ENCODE results near the gene KLRC4. TPM values are rescaled to one million over a fixed set of nuclear protein-coding genes. Genes with fewer than 3 reads are reported as not detected.

Gene KLRC4
- total RNA-seq, 4 donors from 2014 or later: not detected

DNA sequence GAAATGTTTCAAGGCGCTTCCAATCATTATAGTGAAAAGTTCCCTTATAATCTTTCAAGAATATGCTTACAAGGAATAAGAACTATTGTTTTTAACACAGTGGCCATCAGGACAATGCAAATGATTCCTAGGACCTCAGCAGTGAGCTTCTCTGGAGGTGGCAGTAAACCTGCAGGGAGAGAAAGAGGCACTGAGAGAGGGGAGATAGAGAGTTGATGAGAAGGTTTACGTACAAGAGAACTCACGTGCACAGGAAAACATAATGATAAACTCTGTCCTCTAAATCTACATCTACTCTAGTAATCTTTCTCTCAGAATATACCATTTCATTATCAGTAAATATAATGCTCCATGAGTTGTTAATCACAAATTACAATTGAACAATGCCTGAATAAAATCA, 715 bp downstream of the KLRC4 start:
- H3K27me3 ChIP-seq: no peaks in the 10 kb centered on the region
- H3K27ac ChIP-seq: no peak overlapping the region
- 67 to 74% methylated on average over 3 of the region's 3 CpGs for whole genome bisulfite sequencing, 2 donors
- peaks cover 0 to 5% (median 0%) of the 10 kb centered on the region in 4 donors for H3K9me3 ChIP-seq
- H3K36me3 ChIP-seq: no peaks in the 10 kb centered on the region
- H3K4me3 ChIP-seq: no peak overlapping the region
- DNase-seq (ENCODE audit: low spot score in 2 of 2): no peak
- TF ChIP-seq, protein P1, sequence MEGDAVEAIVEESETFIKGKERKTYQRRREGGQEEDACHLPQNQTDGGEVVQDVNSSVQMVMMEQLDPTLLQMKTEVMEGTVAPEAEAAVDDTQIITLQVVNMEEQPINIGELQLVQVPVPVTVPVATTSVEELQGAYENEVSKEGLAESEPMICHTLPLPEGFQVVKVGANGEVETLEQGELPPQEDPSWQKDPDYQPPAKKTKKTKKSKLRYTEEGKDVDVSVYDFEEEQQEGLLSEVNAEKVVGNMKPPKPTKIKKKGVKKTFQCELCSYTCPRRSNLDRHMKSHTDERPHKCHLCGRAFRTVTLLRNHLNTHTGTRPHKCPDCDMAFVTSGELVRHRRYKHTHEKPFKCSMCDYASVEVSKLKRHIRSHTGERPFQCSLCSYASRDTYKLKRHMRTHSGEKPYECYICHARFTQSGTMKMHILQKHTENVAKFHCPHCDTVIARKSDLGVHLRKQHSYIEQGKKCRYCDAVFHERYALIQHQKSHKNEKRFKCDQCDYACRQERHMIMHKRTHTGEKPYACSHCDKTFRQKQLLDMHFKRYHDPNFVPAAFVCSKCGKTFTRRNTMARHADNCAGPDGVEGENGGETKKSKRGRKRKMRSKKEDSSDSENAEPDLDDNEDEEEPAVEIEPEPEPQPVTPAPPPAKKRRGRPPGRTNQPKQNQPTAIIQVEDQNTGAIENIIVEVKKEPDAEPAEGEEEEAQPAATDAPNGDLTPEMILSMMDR (IDR thresholded peaks at IDR 0.05): no peak
- no peak for TF ChIP-seq EP300 (IDR thresholded peaks at IDR 0.05)
- TF ChIP-seq POLR2A (IDR thresholded peaks at IDR 0.05): no peak
- no peaks in the 10 kb centered on the region for H3K4me1 ChIP-seq

DNA sequence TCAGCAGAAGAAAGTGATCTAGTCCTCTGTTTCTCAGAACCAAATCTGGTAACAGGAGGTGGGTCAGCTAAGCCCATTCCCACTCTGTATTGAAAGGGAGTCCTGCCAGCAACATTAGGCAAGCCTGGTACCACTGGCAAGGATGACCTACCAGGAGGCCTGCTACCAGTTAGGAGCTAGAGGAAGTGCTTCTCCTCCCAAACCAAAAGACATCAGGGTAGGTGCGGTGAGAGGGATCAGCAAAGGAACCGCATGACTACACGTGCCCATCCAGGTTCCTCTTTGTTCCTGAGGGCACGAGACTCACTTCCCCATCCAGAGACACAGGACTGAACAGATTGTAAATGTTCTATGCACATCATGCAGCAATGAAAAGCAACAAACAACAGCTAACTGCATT, 2.8 kb downstream of the KLRC4 start:
- 76 to 84% methylated on average over 4 of the region's 4 CpGs for WGBS, 2 donors
- DNase-seq (ENCODE audit: low spot score in 2 of 2): peak in 1 of 2 donors; percentile 56
- no peaks in the 10 kb centered on the region for H3K36me3 ChIP-seq
- H3K4me3 ChIP-seq: no peak overlapping the region
- no peaks in the 10 kb centered on the region for H3K27me3 ChIP-seq
- H3K9me3 ChIP-seq: peaks cover 0 to 5% (median 0%) of the 10 kb centered on the region in 4 donors
- TF ChIP-seq EP300 (IDR thresholded peaks at IDR 0.05) (peak in 1 of 2 donors; percentile 61), POLR2A (IDR thresholded peaks at IDR 0.05) (no peak)
- TF ChIP-seq, protein P1 (IDR thresholded peaks at IDR 0.05): no peak
- no peaks in the 10 kb centered on the region for H3K4me1 ChIP-seq
- no peak overlapping the region for H3K27ac ChIP-seq

DNA sequence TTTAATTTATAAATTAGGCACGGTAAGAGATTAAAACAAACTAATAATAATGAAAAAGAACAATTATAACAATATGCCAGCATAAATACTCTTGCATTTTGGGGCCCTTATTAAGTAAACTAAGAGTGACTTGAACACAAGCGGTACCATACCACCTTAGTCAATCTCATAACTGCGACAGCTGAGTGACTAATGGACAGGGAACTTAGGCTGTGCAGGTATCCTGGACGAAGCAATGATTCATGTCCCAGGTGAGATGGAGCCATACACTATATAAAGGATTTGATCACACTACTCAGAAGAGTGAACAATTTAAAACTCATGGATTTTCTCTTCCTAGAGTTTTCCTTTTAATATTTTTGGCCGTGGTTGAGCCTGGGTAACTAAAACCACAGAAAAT, 4.3 kb downstream of the KLRC4 start:
- no peaks in the 10 kb centered on the region for H3K4me1 ChIP-seq
- no peak for DNase-seq (ENCODE audit: low spot score in 2 of 2)
- TF ChIP-seq, protein P1 (IDR thresholded peaks at IDR 0.05): no peak
- TF ChIP-seq POLR2A (IDR thresholded peaks at IDR 0.05): no peak
- no peak for TF ChIP-seq EP300 (IDR thresholded peaks at IDR 0.05)
- H3K36me3 ChIP-seq: no peaks in the 10 kb centered on the region
- H3K4me3 ChIP-seq: no peak overlapping the region
- H3K27ac ChIP-seq: no peak overlapping the region
- H3K9me3 ChIP-seq: peaks cover 0 to 5% (median 0%) of the 10 kb centered on the region in 4 donors
- 96 to 98% methylated on average over 5 of the region's 5 CpGs for WGBS, 2 donors
- H3K27me3 ChIP-seq: no peaks in the 10 kb centered on the region

DNA sequence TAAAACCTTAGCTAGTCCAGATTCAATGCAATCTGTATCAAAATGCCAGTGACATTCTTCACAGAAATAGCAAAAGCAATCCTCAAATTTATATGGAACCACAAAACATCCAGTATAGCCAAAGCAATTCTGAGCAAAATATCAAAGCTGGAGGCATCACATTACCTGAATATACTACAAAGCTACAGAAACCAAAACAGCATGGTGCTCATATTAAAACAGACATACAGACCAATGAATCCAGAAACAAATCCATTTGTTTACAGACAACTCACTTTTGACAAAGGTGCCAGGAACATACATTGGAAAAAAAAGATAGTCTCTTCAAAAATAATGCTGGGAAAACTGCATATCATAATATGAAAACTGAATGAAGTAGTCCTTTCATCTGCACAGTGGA, 4.8 kb downstream of the KLRC4 start:
- DNase-seq (ENCODE audit: low spot score in 2 of 2): no peak
- H3K36me3 ChIP-seq: no peaks in the 10 kb centered on the region

DNA sequence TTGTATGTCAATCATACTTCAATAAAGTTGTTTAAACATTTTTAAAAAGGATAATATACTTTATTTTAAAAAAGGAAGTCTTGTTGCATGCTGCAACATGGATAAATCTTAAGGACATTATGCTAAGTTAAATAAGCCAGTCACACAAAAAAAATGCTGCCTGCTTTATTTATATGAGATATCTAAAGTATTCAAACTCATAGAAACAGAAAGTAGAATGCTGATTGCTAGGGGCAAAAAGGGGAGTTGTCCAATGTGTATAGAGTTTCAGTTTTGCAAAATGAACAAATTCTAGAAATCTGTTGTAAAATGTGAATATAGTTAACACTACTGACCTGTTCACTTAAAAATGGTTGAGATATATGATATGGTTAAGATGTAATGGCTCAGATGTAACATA, 8.7 kb downstream of the KLRC4 start:
- no peaks in the 10 kb centered on the region for H3K27me3 ChIP-seq
- no peaks in the 10 kb centered on the region for H3K36me3 ChIP-seq
- DNase-seq (ENCODE audit: low spot score in 2 of 2): no peak
- H3K9me3 ChIP-seq: peaks cover 0 to 5% (median 0%) of the 10 kb centered on the region in 4 donors
- no peak overlapping the region for H3K27ac ChIP-seq
- H3K4me3 ChIP-seq: no peak overlapping the region
- TF ChIP-seq, protein P1 (IDR thresholded peaks at IDR 0.05): no peak
- TF ChIP-seq EP300 (IDR thresholded peaks at IDR 0.05) (no peak), POLR2A (IDR thresholded peaks at IDR 0.05) (no peak)
- H3K4me1 ChIP-seq: peaks cover 0 to 4% (median 0%) of the 10 kb centered on the region in 4 donors

More for the DNA sequence above, 4.8 kb downstream of the KLRC4 start:
- no peaks in the 10 kb centered on the region for H3K27me3 ChIP-seq
- no peak overlapping the region for H3K4me3 ChIP-seq
- no peak overlapping the region for H3K27ac ChIP-seq
- no peaks in the 10 kb centered on the region for H3K4me1 ChIP-seq
- TF ChIP-seq POLR2A (IDR thresholded peaks at IDR 0.05): no peak
- TF ChIP-seq, protein P1 (IDR thresholded peaks at IDR 0.05): no peak
- no peak for TF ChIP-seq EP300 (IDR thresholded peaks at IDR 0.05)
- H3K9me3 ChIP-seq: peaks cover 0 to 5% (median 0%) of the 10 kb centered on the region in 4 donors
